NAMALWA (cell line): ENCODE results near the gene STK10.

Experiments
- DNase-seq: peaks from one replicate; pipeline ENCODE4 v3.0.0-alpha.2; 2015; ENCODE audit warnings: low spot score

The STK10 gene

DNA sequence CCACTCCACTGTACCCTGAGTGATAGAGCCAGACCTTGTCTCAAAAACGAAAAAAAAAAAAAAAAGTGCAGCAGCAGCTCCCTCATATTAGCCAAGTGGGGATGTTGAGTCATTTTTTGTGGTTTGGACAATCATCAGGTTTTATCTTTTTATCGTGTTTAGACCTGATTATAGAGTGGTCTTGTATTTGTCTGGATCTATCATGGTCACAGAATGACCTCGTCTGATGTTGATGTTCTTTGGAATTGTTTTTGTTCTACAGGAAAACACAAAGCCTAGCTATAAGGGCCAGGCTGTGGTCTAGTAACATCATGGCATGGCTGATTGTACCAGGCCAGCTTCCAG lies 179.9 kb downstream of the STK10 start:
- DNase-seq = no peak

DNA sequence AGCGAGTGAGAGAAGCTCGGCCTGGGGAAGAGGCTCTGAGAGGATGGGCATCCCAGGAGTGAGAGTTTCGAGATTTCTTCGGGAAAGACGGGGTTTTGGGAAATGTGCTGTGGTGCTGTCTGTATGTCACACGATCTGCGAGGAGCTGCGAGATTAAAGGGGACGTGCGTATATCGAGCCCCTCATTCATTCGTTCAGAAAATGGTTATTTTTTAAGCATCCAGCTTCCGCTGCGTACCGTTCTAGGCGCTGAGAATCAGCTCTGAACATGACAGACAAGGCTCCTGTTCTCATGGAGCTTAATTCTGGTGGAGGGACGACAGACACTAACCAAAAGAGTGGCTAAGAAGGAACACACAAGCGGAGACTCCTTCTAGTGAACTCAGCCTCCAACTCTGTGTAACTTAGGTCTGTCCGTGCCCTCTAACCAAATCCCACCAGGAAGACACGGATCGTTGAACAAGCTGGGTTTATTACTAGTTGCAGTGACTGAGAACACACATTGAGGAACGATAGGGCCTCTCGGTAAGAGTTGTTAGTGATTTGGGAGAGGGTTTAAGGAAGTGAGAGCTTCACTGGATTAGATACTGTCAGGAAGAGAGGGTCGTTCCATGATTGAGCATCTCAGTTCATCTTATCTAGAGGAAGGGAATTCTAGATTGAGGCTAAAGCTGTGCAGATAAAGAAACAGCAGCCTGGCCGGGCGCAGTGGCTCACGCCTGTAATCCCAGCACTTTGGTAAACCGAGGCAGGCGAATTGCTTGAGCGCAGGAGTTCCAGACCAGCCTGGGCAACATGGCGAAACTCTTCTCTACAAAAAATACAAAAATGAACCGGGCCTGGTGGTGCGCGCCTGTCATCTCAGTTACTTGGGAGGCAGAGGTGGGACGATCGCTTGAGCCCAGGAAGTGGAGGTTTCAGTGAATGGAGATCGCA lies 180.6 kb downstream of the STK10 start:
- DNase-seq = peak; percentile 59

DNA sequence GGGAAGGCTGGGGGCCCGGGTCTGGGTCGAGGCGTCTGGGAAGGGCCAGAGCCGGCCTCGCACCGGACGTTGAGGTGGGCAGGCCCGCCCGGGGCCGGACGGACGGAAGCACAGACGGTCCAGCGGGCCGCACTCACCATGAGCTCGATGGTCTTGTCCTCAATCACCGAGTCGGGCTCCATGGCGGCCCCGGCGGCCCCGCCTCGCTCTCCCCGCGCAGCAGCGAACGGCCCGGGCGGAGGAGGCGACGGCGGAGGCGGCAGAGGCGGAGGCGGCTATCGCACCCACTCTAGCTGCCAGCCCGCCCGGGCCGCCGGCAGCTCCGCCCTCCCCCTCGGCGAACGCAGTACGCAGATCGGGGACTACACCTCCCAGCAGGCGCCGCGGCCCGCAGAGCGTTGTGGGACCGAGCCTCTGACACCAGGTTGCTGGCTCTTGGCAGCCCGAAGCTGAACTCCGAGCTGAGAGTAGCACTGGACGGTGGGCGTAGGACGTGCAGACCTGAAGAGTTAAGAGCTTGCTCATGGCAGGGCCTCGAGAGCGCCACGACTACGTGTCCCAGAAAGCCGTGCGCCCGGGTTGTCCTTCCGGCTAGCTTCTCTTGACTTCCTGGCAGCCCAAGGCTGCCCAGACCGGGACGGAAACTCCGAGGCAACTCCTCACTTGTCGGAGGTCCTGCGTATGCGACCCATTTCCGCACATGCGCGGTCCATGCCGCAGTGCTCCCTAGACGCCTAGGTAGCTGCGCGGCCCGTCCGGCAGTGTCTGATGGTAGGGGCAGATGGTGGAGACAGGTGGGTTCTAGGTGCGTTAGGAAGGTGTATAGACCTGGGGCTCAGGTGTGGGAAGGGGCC lies 181.5 kb downstream of the STK10 start, which contains the start of gene FBXW11:
Gene FBXW11 (minus strand): TSS at position 318 of the 854 bp plus-strand sequence. CDS start 136 bp downstream, at position 182.
- peak; percentile 99 for DNase-seq

DNA sequence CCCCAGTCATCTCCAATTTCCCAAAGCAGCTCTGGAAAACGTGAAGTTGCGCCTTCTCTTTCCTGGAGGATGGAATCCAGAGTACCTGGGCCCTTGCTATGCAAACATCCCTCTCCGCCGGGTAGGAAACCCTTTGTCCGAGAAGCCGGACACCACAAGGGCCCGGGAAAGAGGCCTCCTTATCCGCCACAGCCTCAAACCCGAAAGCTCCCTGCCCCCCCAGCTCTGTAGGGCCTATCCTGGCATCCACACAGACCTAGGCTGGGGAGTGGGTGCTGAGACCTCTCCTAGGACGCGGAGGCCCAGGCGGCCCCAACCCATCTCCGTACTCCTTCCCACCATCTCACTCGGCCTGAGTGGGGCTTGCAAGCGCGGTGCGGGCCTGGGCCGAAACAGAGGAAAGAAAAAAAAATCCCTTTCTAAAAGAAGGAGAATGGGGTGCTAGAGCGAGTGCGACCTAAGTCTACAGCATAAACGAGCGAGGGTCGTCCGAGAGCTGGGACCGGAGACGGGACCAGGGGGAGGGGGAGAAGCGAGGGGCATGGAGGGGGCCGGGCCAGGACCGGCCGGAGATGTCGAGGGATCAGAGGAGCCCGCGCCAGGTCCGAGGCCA lies 182.2 kb downstream of the STK10 start:
- DNase-seq = peak; percentile 48

DNA sequence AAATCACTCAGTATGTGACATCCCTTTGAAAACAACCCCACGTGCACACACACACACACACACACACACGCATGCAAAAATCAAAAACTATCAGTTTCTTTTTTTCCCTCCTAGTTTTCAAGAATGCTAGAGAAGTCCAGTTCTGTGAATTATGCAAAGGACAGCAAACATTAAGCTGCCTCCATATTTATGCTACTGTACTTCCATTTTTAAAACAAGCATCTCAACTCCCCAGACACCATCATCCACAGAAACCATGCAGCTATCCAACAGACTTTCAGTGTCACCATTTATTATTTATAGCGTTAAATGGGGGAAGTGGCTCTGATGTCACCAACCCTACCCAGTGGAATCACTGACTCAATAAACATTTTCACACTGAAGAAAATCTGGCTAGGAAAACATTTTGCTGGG lies 183.2 kb downstream of the STK10 start:
- peak; percentile 65 for DNase-seq

DNA sequence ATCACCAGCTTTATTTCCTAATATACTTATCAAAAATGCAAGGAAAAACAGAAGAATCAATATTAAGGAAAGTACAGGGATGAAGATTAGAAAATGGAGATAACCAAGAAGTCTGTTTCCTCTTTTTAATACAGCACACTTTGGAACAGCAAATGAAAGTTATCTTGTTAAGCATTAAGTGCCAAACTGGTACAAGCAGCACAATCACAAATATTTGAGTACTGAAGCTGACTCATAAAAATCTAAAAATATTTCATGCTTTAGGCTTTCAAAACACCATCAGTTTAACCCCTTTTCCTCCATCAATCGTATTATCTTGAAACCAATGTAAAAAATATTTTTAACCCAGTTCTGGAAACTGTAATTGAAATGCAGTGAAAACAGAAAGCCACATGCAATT lies 184.3 kb downstream of the STK10 start:
- peak; percentile 17 for DNase-seq

DNA sequence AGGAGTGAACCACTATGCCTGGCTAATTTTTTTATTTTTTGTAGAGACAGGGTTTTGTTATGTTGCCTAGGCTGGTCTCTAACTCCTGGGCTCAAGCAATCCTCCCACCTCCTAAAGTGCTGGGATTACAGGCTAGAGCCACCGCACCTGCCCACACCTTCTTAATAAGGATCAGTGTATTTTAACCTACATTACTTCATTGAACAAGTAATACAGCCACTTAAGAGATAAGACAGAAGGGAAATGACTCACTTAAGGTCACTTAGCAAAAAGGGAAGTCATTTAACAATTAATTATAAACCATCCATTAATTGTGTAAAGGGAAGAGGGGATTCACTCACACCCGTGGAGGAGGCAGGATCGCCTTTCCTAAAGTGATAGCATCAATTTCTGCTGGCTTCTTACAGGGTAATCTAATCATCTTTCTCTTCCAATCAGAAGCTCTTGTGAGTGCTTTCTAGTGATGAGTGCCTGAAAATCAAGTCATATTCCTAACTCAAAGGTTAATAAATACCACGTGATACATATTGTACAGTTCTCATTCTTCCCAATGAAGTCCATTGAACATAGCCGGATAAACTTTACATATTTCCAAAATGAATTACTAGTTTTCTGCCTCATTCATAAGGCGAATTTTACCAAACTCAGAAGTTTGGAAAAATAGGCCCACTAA lies 185.0 kb downstream of the STK10 start:
- DNase-seq = no peak

DNA sequence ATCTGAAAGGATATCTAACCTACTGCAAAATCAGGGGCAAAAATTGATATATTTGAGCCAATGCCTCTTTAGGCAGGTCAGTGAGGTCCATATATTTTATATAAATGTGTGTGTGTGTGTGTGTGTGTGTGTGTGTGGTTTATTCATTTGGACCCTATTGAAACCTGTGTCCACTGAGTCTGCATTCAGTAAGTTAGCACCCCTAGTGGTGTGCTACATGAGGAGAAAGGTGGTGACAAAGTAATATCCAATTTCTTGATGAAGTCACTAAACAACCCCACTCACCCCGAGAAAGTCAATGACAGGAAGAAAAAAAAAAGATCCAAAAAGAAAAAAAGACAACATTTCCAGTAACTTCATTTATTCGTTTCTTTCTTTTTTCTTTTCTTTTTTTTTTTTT lies 185.7 kb downstream of the STK10 start:
- peak; percentile 71 for DNase-seq

DNA sequence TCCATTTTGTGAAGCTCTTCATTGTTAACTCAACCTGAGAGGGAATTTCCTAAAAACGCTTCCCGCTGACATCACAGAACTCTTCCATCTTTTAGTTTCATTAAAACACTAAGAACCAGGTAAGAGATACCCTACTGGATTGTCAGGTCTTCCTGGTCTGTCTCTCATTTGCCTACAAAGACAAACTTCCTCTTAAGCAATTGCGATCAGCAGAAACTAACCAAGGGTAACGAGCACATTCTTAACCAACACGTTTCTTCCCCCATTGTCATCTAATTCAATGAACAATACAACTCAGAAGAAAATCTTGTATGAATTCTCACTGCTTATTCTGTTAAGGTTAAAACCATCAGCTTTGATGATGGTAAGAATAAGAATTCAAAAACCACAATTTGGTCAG lies 188.1 kb downstream of the STK10 start:
- DNase-seq = peak; percentile 62

DNA sequence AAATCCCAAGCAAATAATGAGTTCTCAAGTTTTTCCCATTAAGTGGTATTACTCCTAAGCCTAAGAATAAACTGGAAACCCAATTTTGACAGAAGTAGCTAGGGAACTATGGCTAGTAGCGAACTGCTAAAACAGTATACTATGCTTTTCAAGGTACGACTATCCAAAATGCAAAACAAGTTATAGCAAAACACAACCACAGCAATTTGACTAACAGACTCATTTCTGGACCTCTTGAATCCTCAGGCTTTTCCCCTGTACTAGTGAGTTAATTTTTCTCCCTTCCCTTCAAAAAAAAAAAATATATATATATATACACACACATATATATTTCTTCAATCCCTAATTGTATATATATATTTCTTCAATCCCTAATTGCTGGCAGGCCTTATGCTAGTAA lies 188.9 kb downstream of the STK10 start:
- DNase-seq = no peak

DNA sequence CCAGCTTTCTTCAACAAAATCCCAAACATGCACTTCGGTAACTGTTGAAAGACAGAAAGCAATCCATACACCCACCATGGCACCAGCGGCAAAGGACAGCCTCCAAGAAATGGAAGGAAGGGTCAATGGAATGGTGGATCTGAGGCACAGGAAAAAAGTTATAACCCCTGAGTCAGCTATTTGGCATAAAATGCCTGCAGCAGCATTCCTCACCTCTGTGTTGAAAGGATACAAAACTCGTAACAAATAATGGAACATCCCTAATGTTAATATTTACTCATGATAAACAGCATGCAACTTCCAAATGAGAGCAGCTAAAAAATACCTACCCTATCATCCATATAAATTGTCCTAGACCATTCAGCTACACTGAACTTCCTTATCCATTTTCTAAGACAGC lies 191.0 kb downstream of the STK10 start:
- DNase-seq = no peak

DNA sequence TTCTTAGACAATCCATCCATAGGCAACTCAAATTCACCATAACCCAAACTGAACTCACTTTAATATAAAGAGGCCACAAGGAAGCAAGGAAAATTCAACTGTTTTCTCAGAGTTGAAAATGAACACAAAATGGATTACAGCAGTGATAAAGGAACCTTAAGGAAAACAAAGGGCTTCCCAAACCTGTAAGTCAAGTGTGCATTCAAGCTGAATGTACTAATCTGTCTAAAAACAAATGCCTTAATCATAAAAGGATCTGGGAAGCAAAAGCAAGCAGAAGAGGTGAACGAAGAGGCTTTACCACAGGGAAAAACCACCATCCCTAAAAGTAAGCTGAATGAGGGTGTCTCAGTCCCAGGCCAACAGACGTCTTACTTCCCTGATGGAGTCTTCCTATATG lies 195.2 kb downstream of the STK10 start:
- no peak for DNase-seq

DNA sequence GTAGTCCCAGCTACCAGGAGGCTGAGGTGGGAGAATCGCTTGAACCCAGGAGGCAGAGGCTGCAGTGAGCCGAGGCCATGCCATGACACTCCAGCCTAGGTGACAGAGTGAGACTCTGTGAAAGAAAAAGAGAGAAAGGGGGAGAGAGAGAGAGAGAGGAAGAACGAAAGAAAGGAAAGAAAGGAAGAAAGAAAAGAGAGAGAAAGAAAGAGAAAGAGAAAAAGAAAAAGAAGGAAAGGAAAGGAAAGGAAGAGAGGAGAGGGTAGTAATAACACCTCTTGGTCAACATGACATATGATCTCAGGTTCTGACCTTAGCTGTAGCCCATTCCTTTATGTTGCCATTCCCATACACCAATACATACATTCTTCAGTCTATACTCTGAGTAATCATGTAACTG lies 195.7 kb downstream of the STK10 start:
- DNase-seq = no peak
